GM10847 (cell line): Measurements from ENCODE around the gene GPR25.

Experiments used
- POLR2A ChIP-seq: IDR thresholded peaks from 2 replicates; pipeline ENCODE4 v1.6.1; 2011; ENCODE audit not compliant: insufficient read length; ENCODE audit errors: extremely low read depth

Gene GPR25

GRCh38 chr1:200912737-200913407, 40.1 kb downstream of the GPR25 start:
- TF ChIP-seq POLR2A, result no peak

GRCh38 chr1:200916152-200916551, 43.4 kb downstream of the GPR25 start:
- TF ChIP-seq POLR2A, result no peak

GRCh38 chr1:200916681-200917080, 43.9 kb downstream of the GPR25 start:
- TF ChIP-seq POLR2A, result no peak

- TF ChIP-seq POLR2A, result no peak
Observed at GRCh38 chr1:200917291-200917817, 44.6 kb downstream of the GPR25 start.

GRCh38 chr1:200918006-200918405, 45.2 kb downstream of the GPR25 start:
- no peak for TF ChIP-seq POLR2A

- no peak for TF ChIP-seq POLR2A
Observed at GRCh38 chr1:200919386-200919785, 46.6 kb downstream of the GPR25 start.

- TF ChIP-seq POLR2A, result no peak
Observed at GRCh38 chr1:200921571-200922110, 48.9 kb downstream of the GPR25 start.

- no peak for TF ChIP-seq POLR2A
Observed at GRCh38 chr1:200922406-200922805, 49.6 kb downstream of the GPR25 start.

GRCh38 chr1:200923601-200924000, 50.8 kb downstream of the GPR25 start:
- no peak for TF ChIP-seq POLR2A
